CD4-positive, alpha-beta T cell treated with Interferon alpha-2 for 1 hour (primary cell): ENCODE measurements around the gene ZNF652.

Experiments used
- DNase-seq, 2 donors: peaks; one replicate each; pipeline ENCODE4 v3.0.0-alpha.2; 2020 to 2022

The ZNF652 gene

GRCh38 chr17:49258394-49258793 lies 103.7 kb downstream of the ZNF652 start:
- DNase-seq, result no peak

- no peak for DNase-seq
Observed at GRCh38 chr17:49255125-49255524, 106.9 kb downstream of the ZNF652 start.

- DNase-seq, result no peak
Observed at GRCh38 chr17:49254066-49254465, 108.0 kb downstream of the ZNF652 start.

DNA sequence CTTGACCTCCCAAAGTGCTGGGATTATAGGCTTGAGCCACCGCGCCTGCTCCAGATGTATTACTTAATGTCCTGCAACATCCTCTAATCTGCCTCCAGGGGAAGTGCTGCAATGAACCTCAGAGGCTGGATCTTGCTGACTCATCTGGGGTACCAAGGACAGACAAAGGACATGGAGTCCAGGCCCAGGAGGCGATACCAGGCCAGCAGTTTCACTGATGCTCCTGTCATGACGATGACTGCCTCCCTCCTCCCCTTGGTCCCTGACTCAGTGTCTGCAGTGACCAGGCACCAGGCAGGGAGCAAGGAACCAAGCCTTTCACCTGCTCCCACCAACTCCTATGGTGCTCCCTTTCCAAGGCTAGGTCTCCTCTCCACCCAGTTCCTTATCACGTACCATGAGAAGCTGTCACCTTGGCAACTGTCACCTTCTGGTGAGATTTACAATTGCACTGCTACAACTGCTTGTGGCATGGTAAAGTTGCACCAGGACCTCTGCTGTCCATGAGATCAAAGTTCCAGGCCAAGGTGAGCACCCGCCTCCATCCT lies 109.8 kb downstream of the ZNF652 start:
- DNase-seq, result peak in 1 of 2 donors; percentile 45

- DNase-seq, result no peak
Observed at GRCh38 chr17:49249890-49250522, 112.0 kb downstream of the ZNF652 start.

DNA sequence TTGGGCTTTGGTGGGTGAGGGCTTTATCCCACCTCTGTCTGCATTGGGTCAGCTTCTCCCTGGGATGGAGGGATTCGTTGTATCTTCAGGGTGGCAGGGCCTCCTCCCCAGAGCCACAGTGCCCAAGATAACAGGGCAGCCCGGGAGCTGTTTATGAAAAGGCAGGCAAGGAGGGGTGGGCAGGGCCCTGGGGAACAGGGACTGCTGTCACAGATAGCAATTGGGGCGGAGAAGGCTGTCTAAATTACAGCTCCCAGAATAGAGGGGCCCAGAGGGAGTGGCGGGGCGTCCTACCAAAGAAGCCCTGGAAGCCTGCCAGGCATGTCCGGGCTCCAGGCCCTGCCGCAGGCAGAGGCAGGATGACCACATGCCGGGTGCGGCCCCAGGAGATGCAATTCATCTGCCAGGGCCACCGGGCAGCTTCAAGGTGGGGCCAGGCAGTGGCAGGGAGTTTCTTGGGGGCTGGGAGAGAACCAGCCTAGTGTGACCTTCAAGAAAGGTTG lies 112.7 kb downstream of the ZNF652 start:
- DNase-seq, result no peak

DNA sequence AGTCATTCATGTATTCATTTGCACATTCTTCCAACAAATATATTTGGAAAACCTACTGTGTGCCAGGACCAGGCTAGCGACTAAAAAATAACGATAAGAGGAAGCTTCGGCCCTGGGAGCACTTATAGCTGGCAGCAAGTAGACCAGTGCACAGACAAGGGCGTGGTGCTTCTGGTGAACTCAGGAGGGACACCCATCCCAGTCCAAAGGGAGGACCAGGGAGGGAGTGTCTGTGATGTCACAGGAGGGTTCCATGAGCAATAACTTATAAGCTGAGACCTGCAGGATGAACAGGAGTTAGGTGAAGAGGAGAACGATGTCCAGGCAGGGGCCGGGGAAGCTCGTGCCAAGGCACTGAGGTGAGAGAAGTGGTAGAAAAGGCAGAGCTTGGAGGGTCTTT lies 114.1 kb downstream of the ZNF652 start:
- DNase-seq, result no peak

- no peak for DNase-seq
Observed at GRCh38 chr17:49244839-49245238, 117.2 kb downstream of the ZNF652 start.
